HepG2 (cell line): ENCODE data around the gene GAPDH. TPM values are rescaled to one million over a fixed set of nuclear protein-coding genes. Genes with fewer than 3 reads are reported as not detected.

ENCODE experiments used
- CREM ChIP-seq, 2 experiments: sonication (generic) in 1 of 2; formaldehyde crosslinking in 1 of 2; IDR thresholded peaks; 2 replicates each; pipeline versions ENCODE4 v1.4.0 to v1.6.1; 2016 to 2020; ENCODE audit warnings: antibody characterized with exemption in 1 of 2, mild to moderate bottlenecking in 1 of 2, missing genetic modification reagents in 1 of 2
- FOXJ3 ChIP-seq: sonication (generic); formaldehyde crosslinking; IDR thresholded peaks from 2 replicates; pipeline ENCODE4 v1.4.0; 2020; ENCODE audit warnings: missing genetic modification reagents, mild to moderate bottlenecking, borderline replicate concordance
- GATAD1 ChIP-seq: IDR thresholded peaks from 2 replicates; pipeline ENCODE4 v1.6.1; 2016; ENCODE audit warnings: missing genetic modification reagents, missing compliant biosample characterization
- GTF2F1 ChIP-seq: fragments of 150-350 bp; IDR thresholded peaks from 2 replicates; pipeline ENCODE4 v1.6.1; 2014; ENCODE audit warnings: low read length
- GZF1 ChIP-seq: sonication (generic); formaldehyde crosslinking; IDR thresholded peaks from 2 replicates; pipeline ENCODE4 v1.5.1; 2020; ENCODE audit warnings: mild to moderate bottlenecking, missing genetic modification reagents
- HNRNPL ChIP-seq: fragments of 200-400 bp; formaldehyde crosslinking; IDR thresholded peaks from 2 replicates; pipeline ENCODE4 v1.6.1; 2017; ENCODE audit warnings: mild to moderate bottlenecking, low read depth, low read length
- MIER2 ChIP-seq: IDR thresholded peaks from 2 replicates; pipeline ENCODE4 v1.6.1; 2016; ENCODE audit warnings: missing biosample characterization, missing genetic modification reagents
- MIXL1 ChIP-seq: IDR thresholded peaks from 2 replicates; pipeline ENCODE4 v1.6.1; 2016
- NBN ChIP-seq: fragments of 450-650 bp; conservative IDR thresholded peaks from 2 replicates; pipeline ENCODE4 v1.6.1; 2017
- NFIC ChIP-seq: IDR thresholded peaks from 2 replicates; pipeline ENCODE4 v1.6.1; 2012; ENCODE audit warnings: mild to moderate bottlenecking, low read length, inconsistent platforms
- PCBP2 ChIP-seq: fragments of 200-400 bp; formaldehyde crosslinking; optimal IDR thresholded peaks from 2 replicates; pipeline ENCODE3; 2018; ENCODE audit warnings: low read length, low read depth; ENCODE audit not compliant: poor library complexity, severe bottlenecking
- PHF5A ChIP-seq: IDR thresholded peaks from one replicate; pipeline ENCODE4 v1.6.1; 2018; ENCODE audit warnings: low read depth, missing genetic modification reagents; ENCODE audit not compliant: unreplicated experiment
- PPARG ChIP-seq: conservative IDR thresholded peaks from 2 replicates; pipeline ENCODE4 v1.6.1; 2016; ENCODE audit warnings: missing biosample characterization, missing genetic modification reagents
- SIN3A ChIP-seq: IDR thresholded peaks from 2 replicates; pipeline ENCODE4 v1.6.1; 2011; ENCODE audit warnings: low read depth, mild to moderate bottlenecking, control low read depth, low read length, borderline replicate concordance
- SUZ12 ChIP-seq: fragments of 150-350 bp; IDR thresholded peaks from 2 replicates; pipeline ENCODE4 v1.6.1; 2014; ENCODE audit warnings: low read depth, low read length
- ZNF224 ChIP-seq: sonication (generic); formaldehyde crosslinking; IDR thresholded peaks from 2 replicates; pipeline ENCODE4 v1.5.0; 2020; ENCODE audit warnings: mild to moderate bottlenecking, missing genetic modification reagents
- ZNF260 ChIP-seq: sonication (generic); formaldehyde crosslinking; IDR thresholded peaks from 2 replicates; pipeline ENCODE4 v1.4.0; 2020; ENCODE audit warnings: missing genetic modification reagents, low read depth, mild to moderate bottlenecking, borderline replicate concordance
- ZNF282 ChIP-seq: fragments of 450-650 bp; IDR thresholded peaks from 2 replicates; pipeline ENCODE4 v1.6.1; 2018; ENCODE audit not compliant: partially characterized antibody
- ZNF331 ChIP-seq: sonication (generic); formaldehyde crosslinking; IDR thresholded peaks from 2 replicates; pipeline ENCODE4 v1.4.0; 2020; ENCODE audit warnings: missing genetic modification reagents
- ZNF496 ChIP-seq: sonication (generic); formaldehyde crosslinking; IDR thresholded peaks from 2 replicates; pipeline ENCODE4 v1.8.1; 2023; ENCODE audit warnings: mild to moderate bottlenecking, moderate library complexity, missing genetic modification reagents; ENCODE audit not compliant: insufficient replicate concordance
- ZNF691 ChIP-seq: sonication (generic); formaldehyde crosslinking; IDR thresholded peaks from 2 replicates; pipeline ENCODE4 v1.4.0; 2020; ENCODE audit warnings: missing genetic modification reagents, low read depth, mild to moderate bottlenecking, borderline replicate concordance
- ZNF749 ChIP-seq: sonication (generic); formaldehyde crosslinking; IDR thresholded peaks from 2 replicates; pipeline ENCODE4 v1.8.0; 2022; ENCODE audit warnings: mild to moderate bottlenecking, missing genetic modification reagents, moderate library complexity, borderline replicate concordance
- ZNF790 ChIP-seq: sonication (generic); formaldehyde crosslinking; IDR thresholded peaks from 2 replicates; pipeline ENCODE4 v1.8.0; 2022; ENCODE audit warnings: missing genetic modification reagents, mild to moderate bottlenecking, borderline replicate concordance
- ZNF878 ChIP-seq: sonication (generic); formaldehyde crosslinking; IDR thresholded peaks from 2 replicates; pipeline ENCODE4 v1.8.1; 2023; ENCODE audit warnings: mild to moderate bottlenecking, missing genetic modification reagents, moderate library complexity
- ZUFSP ChIP-seq: sonication (generic); formaldehyde crosslinking; IDR thresholded peaks from 2 replicates; pipeline ENCODE4 v1.9.0; 2021; ENCODE audit warnings: missing genetic modification reagents, mild to moderate bottlenecking, borderline replicate concordance
- polyA plus RNA-seq, 8 experiments: library from polyadenylated mRNA; depleted of rRNA in 3 of 8; stranded (reverse) in 7 of 8; unstranded in 1 of 8; fragments of >200 nt; fragmentation: Illumina TruSeq in 4 of 8; extraction: Trizol in 4 of 8; gene quantifications; 2 replicates each; pipeline versions ENCODE4 v1.2.1 to v1.2.3, GENCODE V29; 2011 to 2016; ENCODE audit warnings: low read depth in 4 of 8, missing spikeins in 1 of 8, mixed read lengths in 1 of 8; ENCODE audit not compliant: insufficient read depth in 1 of 8
- total RNA-seq, 5 experiments: library from RNA; depleted of rRNA; stranded (reverse); fragments of >200 nt; fragmentation: Illumina TruSeq; extraction: Trizol; gene quantifications; 2 replicates each; pipeline ENCODE4 v1.2.3, GENCODE V29; 2016; ENCODE audit warnings: low read depth in 1 of 5
- TF ChIP-seq, protein P1 (sequence below): sonication (generic); formaldehyde crosslinking; IDR thresholded peaks from 2 replicates; pipeline ENCODE4 v1.8.0; 2022; ENCODE audit warnings: missing genetic modification reagents, mild to moderate bottlenecking, borderline replicate concordance

Gene GAPDH
- total and polyA plus RNA-seq, 2 of the 13 experiments (the other 11 are each of a cell fraction or from before 2014, with no cell fraction given), result 3,038 to 12,722 TPM

- TF ChIP-seq FOXJ3 (CRISPR knock-in tag) (peak; percentile 78; the same call in 1 of the 2 replicates), ZNF496 (CRISPR knock-in tag) (no peak), GZF1 (CRISPR knock-in tag) (peak; percentile 88; the same call in 1 of the 2 replicates), ZNF790 (CRISPR knock-in tag) (no peak), PHF5A (CRISPR knock-in tag) (peak; percentile 31), NBN (no peak), ZNF224 (CRISPR knock-in tag) (no peak), HNRNPL (peak; percentile 79; the same call in 1 of the 2 replicates), MIER2 (CRISPR knock-in tag) (no peak), MIXL1 (CRISPR knock-in tag) (peak; percentile 79; the same call in 1 of the 2 replicates), CREM (IDR thresholded peaks at IDR 0.05) (peak; percentile 87), CREM (CRISPR knock-in tag; IDR thresholded peaks at IDR 0.05) (no peak), ZNF260 (CRISPR knock-in tag) (no peak), GATAD1 (peak; percentile 75), SUZ12 (no peak), ZNF691 (CRISPR knock-in tag) (0 out of 2 replicates have a peak, but pooled peaks have one; percentile 25), ZNF878 (CRISPR knock-in tag) (no peak), GTF2F1 (no peak), ZNF749 (CRISPR knock-in tag) (no peak; the same call in 1 of the 2 replicates), NFIC (0 out of 2 replicates have a peak, but pooled peaks have one; percentile 36), ZNF331 (peak; percentile 64; the same call in 1 of the 2 replicates), ZNF282 (no peak), ZUFSP (no peak), SIN3A (0 out of 2 replicates have a peak, but pooled peaks have one; percentile 58), PPARG (CRISPR knock-in tag) (peak; percentile 84), PCBP2 (no peak)
- TF ChIP-seq, protein P1, sequence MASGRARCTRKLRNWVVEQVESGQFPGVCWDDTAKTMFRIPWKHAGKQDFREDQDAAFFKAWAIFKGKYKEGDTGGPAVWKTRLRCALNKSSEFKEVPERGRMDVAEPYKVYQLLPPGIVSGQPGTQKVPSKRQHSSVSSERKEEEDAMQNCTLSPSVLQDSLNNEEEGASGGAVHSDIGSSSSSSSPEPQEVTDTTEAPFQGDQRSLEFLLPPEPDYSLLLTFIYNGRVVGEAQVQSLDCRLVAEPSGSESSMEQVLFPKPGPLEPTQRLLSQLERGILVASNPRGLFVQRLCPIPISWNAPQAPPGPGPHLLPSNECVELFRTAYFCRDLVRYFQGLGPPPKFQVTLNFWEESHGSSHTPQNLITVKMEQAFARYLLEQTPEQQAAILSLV, result no peak; the same call in 1 of the 2 replicates
These were observed 8.1 kb downstream of the GAPDH start (continued) for GRCh38 chr12:6542209-6543009.
